Lower leg skin (tissue), 4 donors: ENCODE results near the gene KIF26B. TPM values are rescaled to one million over a fixed set of nuclear protein-coding genes. Genes with fewer than 3 reads are reported as not detected.

ENCODE experiments used
- DNase-seq, 2 donors: peaks; one replicate each; pipeline ENCODE4 v3.0.0-alpha.2; 2019; ENCODE audit warnings: low spot score in 2 of 2
- H3K4me3 ChIP-seq: fragments of 200-600 bp; sonication (generic); 2 replicates; pipeline ENCODE4 v1.5.1; 2017; ENCODE audit warnings: mild to moderate bottlenecking, low read depth; ENCODE audit not compliant: poor library complexity, severe bottlenecking
- CTCF ChIP-seq, 3 donors: fragments of 450-650 bp; IDR thresholded peaks; one replicate each; pipeline ENCODE4 v1.5.1; 2016; ENCODE audit warnings: antibody characterized with exemption in 3 of 3, mild to moderate bottlenecking in 3 of 3, moderate library complexity in 2 of 3
- POLR2A ChIP-seq, 2 donors: fragments of 450-650 bp; IDR thresholded peaks; one replicate each; pipeline ENCODE4 v1.6.1; 2016 to 2017; ENCODE audit warnings: antibody characterized with exemption in 2 of 2, mild to moderate bottlenecking in 1 of 2, moderate library complexity in 1 of 2
- WGBS, 2 donors: methylation state at CpG; one replicate each; pipeline ENCODE4 v1.1.5; 2018; 5-methylcytosine and 5-hydroxymethylcytosine counted together
- intact Hi-C: fragments of 100-400 bp; cut with DNase I; formaldehyde crosslinking; loops from one replicate; pipeline ENCODE4 v1.15.0; 2023; ENCODE audit warnings: low total_unique reads
- total RNA-seq, 4 donors: library from RNA; depleted of rRNA; stranded (reverse); fragments of >200 nt; gene quantifications; one replicate each; pipeline ENCODE4 v1.1.0, GENCODE V29; 2016

The KIF26B gene
- total RNA-seq, 4 donors from 2014 or later = 3.9 to 6.6 (median 5.7) TPM

GRCh38 chr1:245512980-245513578 lies 358.3 kb downstream of the KIF26B start:
- no peak overlapping the region for H3K4me3 ChIP-seq
- TF ChIP-seq POLR2A (IDR thresholded peaks at IDR 0.05) (no peak), CTCF (IDR thresholded peaks at IDR 0.05) (no peak)
- intact Hi-C loops = no loop called here
- 52 to 59% methylated on average over 11 of the region's 11 CpGs for WGBS, 2 donors
- no peak for DNase-seq

DNA sequence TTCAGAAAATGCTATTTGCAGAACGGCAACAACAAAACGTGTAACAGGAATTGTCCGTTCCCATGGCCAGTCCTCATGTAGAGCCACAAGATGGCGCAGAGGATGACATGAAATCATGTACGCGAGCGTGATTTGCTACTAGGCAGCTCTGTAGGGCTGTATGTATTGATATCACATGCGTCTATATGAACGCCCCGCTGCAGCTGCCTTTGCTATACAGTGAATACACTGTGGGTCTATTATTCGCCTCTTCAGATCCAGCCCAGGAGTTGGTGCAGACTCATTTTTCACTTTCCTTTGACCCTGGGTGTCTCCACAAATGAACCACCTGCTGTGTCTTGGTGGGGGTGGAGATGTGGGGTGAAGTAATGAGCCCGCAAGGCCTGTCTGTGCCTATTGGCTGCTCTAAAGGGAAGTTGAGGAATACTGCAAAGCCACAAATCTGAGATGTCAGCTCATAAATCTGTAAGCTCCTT lies 361.5 kb downstream of the KIF26B start:
- intact Hi-C loops = no loop called here
- no peak for DNase-seq
- no peak for TF ChIP-seq CTCF (IDR thresholded peaks at IDR 0.05)
- no peak for TF ChIP-seq POLR2A (IDR thresholded peaks at IDR 0.05)
- WGBS, 2 donors = 88 to 92% methylated on average over 12 of the region's 12 CpGs
- H3K4me3 ChIP-seq = no peak overlapping the region

DNA sequence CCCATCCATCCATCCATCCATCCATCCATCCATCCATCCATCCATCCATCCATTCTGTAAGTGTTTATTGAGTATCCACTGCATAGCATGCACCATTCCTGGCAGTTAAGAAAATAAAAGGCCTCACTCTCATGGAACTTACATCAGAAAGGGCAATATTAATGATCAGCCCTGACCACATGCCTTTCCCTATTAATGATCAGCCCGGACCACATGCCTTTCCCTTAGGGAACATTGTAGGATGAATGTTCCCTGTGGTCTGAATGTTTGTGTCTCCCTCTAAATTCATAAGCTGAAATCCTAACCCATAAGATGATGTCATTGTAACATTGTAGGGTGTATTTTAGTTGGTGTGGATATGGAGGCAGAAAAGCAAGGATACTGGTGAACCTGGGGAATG lies 365.8 kb downstream of the KIF26B start:
- intact Hi-C loops = no loop called here
- TF ChIP-seq CTCF (IDR thresholded peaks at IDR 0.05) (no peak), POLR2A (IDR thresholded peaks at IDR 0.05) (no peak)
- WGBS, 2 donors = 94 to 100% methylated on average over 1 of the region's 1 CpG

DNA sequence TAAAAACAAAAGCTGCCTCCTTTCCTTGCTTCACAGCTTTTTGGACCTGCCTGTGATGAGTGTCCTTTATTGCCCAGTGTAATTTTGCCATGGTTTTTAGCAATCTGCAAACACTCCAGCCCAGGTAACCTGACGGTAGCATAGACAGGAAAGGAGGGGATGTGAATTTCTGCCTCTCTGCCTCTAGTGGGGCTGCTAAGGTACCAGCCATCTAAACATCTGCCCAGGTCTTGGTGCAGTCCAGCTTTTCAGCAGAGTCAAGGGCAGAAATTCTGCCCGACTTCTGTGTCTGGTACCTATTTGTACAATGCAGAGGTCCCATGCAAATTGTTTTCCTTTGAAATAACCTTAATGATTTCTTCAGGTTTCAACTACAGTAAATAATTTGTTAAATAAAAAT lies 371.4 kb downstream of the KIF26B start:
- no peak for DNase-seq
- TF ChIP-seq POLR2A (IDR thresholded peaks at IDR 0.05) (no peak), CTCF (IDR thresholded peaks at IDR 0.05) (no peak)
- 93 to 94% methylated on average over 2 of the region's 2 CpGs for WGBS, 2 donors
- intact Hi-C loops = no loop called here
- H3K4me3 ChIP-seq = no peak overlapping the region

More for the DNA sequence above, 365.8 kb downstream of the KIF26B start:
- H3K4me3 ChIP-seq = no peak overlapping the region
- no peak for DNase-seq

- intact Hi-C loops = no loop called here
- 86 to 91% methylated on average over 7 of the region's 7 CpGs for WGBS, 2 donors
- DNase-seq = no peak
- no peak overlapping the region for H3K4me3 ChIP-seq
- TF ChIP-seq CTCF (IDR thresholded peaks at IDR 0.05) (no peak), POLR2A (IDR thresholded peaks at IDR 0.05) (no peak)
Measured at GRCh38 chr1:245528258-245528635, 373.5 kb downstream of the KIF26B start.

DNA sequence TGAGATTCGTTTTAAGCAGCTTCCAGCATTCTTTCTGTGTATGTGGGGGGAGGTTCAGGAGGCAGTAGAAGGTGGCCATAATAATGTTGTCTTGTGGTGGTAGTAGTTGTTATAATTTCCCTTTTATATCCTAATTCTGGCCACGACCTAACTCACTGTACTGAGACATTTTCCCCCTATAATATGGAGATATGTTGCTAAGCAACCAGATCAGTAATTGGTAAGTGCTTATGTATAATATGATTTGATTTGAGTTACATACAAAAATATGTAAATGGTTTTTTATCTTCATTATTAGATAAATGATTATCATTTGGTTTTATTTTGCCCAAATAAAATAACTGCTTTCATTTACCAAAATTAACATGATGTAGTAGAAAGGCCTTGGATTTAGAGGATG lies 376.2 kb downstream of the KIF26B start:
- TF ChIP-seq POLR2A (IDR thresholded peaks at IDR 0.05) (no peak), CTCF (IDR thresholded peaks at IDR 0.05) (no peak)
- H3K4me3 ChIP-seq = no peak overlapping the region
- intact Hi-C loops = no loop called here
- no peak for DNase-seq
- 63 to 71% methylated on average over 2 of the region's 2 CpGs for whole genome bisulfite sequencing, 2 donors
